ENCODE measurements around the gene ADAMTSL1.
"Not testable (repeated sequence)": the region's sequence is repeated elsewhere in the genome, so short reads cannot be mapped to it uniquely, and the experiment has no call there.

ADAMTSL1 gene

GRCh38 chr9:18869725-18870124 is 395.8 kb downstream of the ADAMTSL1 start:
- in situ Hi-C loops (cut with MboI; ENCODE audit: low pct_unique_long_range_greater_than_20kb, low sequenced_read_pairs, unreplicated experiment) = no loop called here

GRCh38 chr9:18874069-18874468 is 400.1 kb downstream of the ADAMTSL1 start:
- DNase-seq (ENCODE audit: low spot score) = no peak
- in situ Hi-C loops (cut with MboI; ENCODE audit: low pct_unique_long_range_greater_than_20kb, low sequenced_read_pairs, unreplicated experiment) = no loop called here
- no peak for TF ChIP-seq CTCF (IDR thresholded peaks at IDR 0.05; ENCODE audit: extremely low read depth, insufficient read depth, missing control alignments)

More at GRCh38 chr9:18869725-18870124, 395.8 kb downstream of the ADAMTSL1 start:
- TF ChIP-seq CTCF (IDR thresholded peaks at IDR 0.05; ENCODE audit: extremely low read depth, insufficient read depth, missing control alignments) = no peak
- no peak for DNase-seq (ENCODE audit: low spot score)

GRCh38 chr9:18874990-18875389 is 401.0 kb downstream of the ADAMTSL1 start:
- DNase-seq (ENCODE audit: low spot score); in situ Hi-C loops (cut with MboI; ENCODE audit: low pct_unique_long_range_greater_than_20kb, low sequenced_read_pairs, unreplicated experiment): not testable (repeated sequence)

- in situ Hi-C loops (cut with MboI; ENCODE audit: low pct_unique_long_range_greater_than_20kb, low sequenced_read_pairs, unreplicated experiment) = no loop called here
- no peak for DNase-seq (ENCODE audit: low spot score)
These were observed 404.0 kb downstream of the ADAMTSL1 start for GRCh38 chr9:18877984-18878383.

GRCh38 chr9:18881758-18882157 is 407.8 kb downstream of the ADAMTSL1 start:
- TF ChIP-seq CTCF (IDR thresholded peaks at IDR 0.05; ENCODE audit: extremely low read depth, insufficient read depth, missing control alignments) = no peak
- DNase-seq (ENCODE audit: low spot score) = no peak
- in situ Hi-C loops (cut with MboI; ENCODE audit: low pct_unique_long_range_greater_than_20kb, low sequenced_read_pairs, unreplicated experiment) = no loop called here

More at GRCh38 chr9:18877984-18878383, 404.0 kb downstream of the ADAMTSL1 start:
- TF ChIP-seq CTCF (IDR thresholded peaks at IDR 0.05; ENCODE audit: extremely low read depth, insufficient read depth, missing control alignments) = no peak

GRCh38 chr9:18887546-18887945 is 413.6 kb downstream of the ADAMTSL1 start:
- TF ChIP-seq CTCF (IDR thresholded peaks at IDR 0.05; ENCODE audit: extremely low read depth, insufficient read depth, missing control alignments) = no peak
- no peak for DNase-seq (ENCODE audit: low spot score)
- in situ Hi-C loops (cut with MboI; ENCODE audit: low pct_unique_long_range_greater_than_20kb, low sequenced_read_pairs, unreplicated experiment) = no loop called here

GRCh38 chr9:18888290-18888689 is 414.3 kb downstream of the ADAMTSL1 start:
- no peak for DNase-seq (ENCODE audit: low spot score)
- no peak for TF ChIP-seq CTCF (IDR thresholded peaks at IDR 0.05; ENCODE audit: extremely low read depth, insufficient read depth, missing control alignments)
- in situ Hi-C loops (cut with MboI; ENCODE audit: low pct_unique_long_range_greater_than_20kb, low sequenced_read_pairs, unreplicated experiment) = no loop called here
